ENCODE measurements around the gene MBD6.
A peak's percentile ranks its signal among the peaks of the same experiment; 100 is the strongest.

DNA sequence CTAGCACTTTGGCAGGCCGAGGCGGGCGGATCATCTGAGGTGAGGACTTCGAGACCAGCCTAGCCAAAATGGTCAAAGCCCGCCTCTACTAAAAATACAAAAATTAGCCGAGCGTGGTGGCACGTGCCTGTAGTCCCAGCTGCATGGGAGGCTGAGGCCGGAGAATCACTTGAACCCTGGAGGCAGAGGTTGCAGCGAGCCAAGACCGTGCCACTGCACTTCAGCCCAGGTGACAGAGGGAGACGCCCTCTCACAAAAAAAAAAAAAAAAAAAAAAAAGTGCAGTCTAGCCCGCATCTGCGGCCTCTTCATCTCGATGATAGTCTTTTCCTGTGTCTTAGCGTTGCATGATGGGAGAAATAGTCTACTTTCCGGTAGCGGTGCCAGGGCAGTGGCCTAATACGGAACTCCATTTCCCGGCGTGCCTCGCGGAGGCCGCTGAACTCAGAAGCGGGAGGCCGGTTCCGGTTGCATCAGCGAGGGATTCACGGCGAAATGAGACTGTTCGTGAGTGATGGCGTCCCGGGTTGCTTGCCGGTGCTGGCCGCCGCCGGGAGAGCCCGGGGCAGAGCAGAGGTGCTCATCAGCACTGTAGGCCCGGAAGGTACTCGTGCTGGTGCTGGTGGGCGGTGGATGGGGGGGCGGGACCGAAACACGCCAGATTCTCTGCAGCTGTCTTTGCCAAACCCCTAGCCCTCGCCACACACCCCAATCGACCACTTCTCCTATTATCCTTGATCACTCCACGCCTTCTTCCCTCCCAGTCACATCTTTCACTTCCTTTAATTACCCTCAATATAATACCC, 34.8 kb upstream of the MBD6 start, which contains the start of gene MARS1:
- TF ChIP-seq POLR2AphosphoS5 (IDR thresholded peaks at IDR 0.05; ENCODE audit: low read depth, low read length) (peak; percentile 97), POLR2A (IDR thresholded peaks at IDR 0.05; ENCODE audit: control extremely low read depth in 1 of 2, low read depth in 2 of 2, low read length in 2 of 2) (peak; percentile 77 to 97)
- TF ChIP-seq, protein P1, sequence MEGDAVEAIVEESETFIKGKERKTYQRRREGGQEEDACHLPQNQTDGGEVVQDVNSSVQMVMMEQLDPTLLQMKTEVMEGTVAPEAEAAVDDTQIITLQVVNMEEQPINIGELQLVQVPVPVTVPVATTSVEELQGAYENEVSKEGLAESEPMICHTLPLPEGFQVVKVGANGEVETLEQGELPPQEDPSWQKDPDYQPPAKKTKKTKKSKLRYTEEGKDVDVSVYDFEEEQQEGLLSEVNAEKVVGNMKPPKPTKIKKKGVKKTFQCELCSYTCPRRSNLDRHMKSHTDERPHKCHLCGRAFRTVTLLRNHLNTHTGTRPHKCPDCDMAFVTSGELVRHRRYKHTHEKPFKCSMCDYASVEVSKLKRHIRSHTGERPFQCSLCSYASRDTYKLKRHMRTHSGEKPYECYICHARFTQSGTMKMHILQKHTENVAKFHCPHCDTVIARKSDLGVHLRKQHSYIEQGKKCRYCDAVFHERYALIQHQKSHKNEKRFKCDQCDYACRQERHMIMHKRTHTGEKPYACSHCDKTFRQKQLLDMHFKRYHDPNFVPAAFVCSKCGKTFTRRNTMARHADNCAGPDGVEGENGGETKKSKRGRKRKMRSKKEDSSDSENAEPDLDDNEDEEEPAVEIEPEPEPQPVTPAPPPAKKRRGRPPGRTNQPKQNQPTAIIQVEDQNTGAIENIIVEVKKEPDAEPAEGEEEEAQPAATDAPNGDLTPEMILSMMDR (IDR thresholded peaks at IDR 0.05; ENCODE audit: control extremely low read depth in 1 of 3, insufficient read depth in 1 of 3, low read depth in 1 of 3, low read length in 3 of 3) = peak; percentile 40 to 61 (median 41)
- TF ChIP-seq, protein P2, sequence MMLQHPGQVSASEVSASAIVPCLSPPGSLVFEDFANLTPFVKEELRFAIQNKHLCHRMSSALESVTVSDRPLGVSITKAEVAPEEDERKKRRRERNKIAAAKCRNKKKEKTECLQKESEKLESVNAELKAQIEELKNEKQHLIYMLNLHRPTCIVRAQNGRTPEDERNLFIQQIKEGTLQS (IDR thresholded peaks at IDR 0.05; ENCODE audit: insufficient read depth, low read depth, low read length) = peak; percentile 86

All from H1 (cell line).